ENCODE measurements around the gene LMBRD1. TPM values are rescaled to one million over a fixed set of nuclear protein-coding genes. Genes with fewer than 3 reads are reported as not detected.

The LMBRD1 gene
- total RNA-seq, 1 experiment from 2014 or later: 17.0 TPM

GRCh38 chr6:69819138-69819537 lies 22.3 kb upstream of the LMBRD1 start:
- Mint-ChIP-seq H3K4me3 (no peak overlapping the region), H3K9me3 (no peaks in the 10 kb centered on the region), H3K27me3 (ENCODE audit: low read depth) (no peaks in the 10 kb centered on the region), H3K36me3 (ENCODE audit: insufficient read depth in 1 of 3, low read depth in 3 of 3) (no peaks in the 10 kb centered on the region), H3K4me1 (peaks cover 21 to 23% of the 10 kb centered on the region in 2 experiments), H3K27ac (no peak overlapping the region)
- H3K9me3 ChIP-seq (ENCODE audit: control insufficient read depth, low read depth, low read length): no peaks in the 10 kb centered on the region
- H3K27ac ChIP-seq (ENCODE audit: insufficient read length, low read depth, low read length): no peak overlapping the region
- no peak overlapping the region for H2BK120ac ChIP-seq (ENCODE audit: low read depth, low read length, poor library complexity, severe bottlenecking)
- H3K79me2 ChIP-seq (ENCODE audit: insufficient read depth, low read length): no peaks in the 10 kb centered on the region
- WGBS (ENCODE audit: extremely low coverage, insufficient read length, low lambda C conversion rate): no CpG with 5 or more reads among the region's 4 CpGs
- no peaks in the 10 kb centered on the region for H4K20me1 ChIP-seq (ENCODE audit: control insufficient read depth, insufficient read depth, insufficient read length)
- TF ChIP-seq CTCF (conservative IDR thresholded peaks at IDR 0.05): no peak
- no peak overlapping the region for H2BK20ac ChIP-seq (ENCODE audit: low read depth, low read length, poor library complexity, severe bottlenecking)
- no peak overlapping the region for H2BK5ac ChIP-seq (ENCODE audit: insufficient read length, low read length)
- H4K91ac ChIP-seq (ENCODE audit: insufficient read length, low read depth, low read length): no peak overlapping the region
- H2AK5ac ChIP-seq (ENCODE audit: insufficient read length, low read length): no peak overlapping the region
- no peaks in the 10 kb centered on the region for H3K79me1 ChIP-seq (ENCODE audit: insufficient read depth, low read depth, low read length, poor library complexity, severe bottlenecking)
- H3K18ac ChIP-seq (ENCODE audit: insufficient read length, low read depth, low read length): no peak overlapping the region
- no peaks in the 10 kb centered on the region for H3K23me2 ChIP-seq (ENCODE audit: insufficient read length, low read depth, low read length, poor library complexity, severe bottlenecking)
- no peak overlapping the region for H3T11ph ChIP-seq (ENCODE audit: low read length)
- H2BK12ac ChIP-seq (ENCODE audit: insufficient read length, low read depth, low read length): no peak overlapping the region
- H3K14ac ChIP-seq (ENCODE audit: insufficient read depth, low read length): no peak overlapping the region
- no peak overlapping the region for H4K5ac ChIP-seq (ENCODE audit: insufficient read length, low read depth, low read length)
- no peak overlapping the region for H3K4me2 ChIP-seq (ENCODE audit: insufficient read depth, insufficient read length, low read length)
- no peak overlapping the region for H2AFZ ChIP-seq (ENCODE audit: low read length)
- no peak overlapping the region for H2BK15ac ChIP-seq (ENCODE audit: low read depth, low read length)
- H3K9ac ChIP-seq (ENCODE audit: extremely low read depth, insufficient read length, low read length): no peak overlapping the region
- H4K8ac ChIP-seq (replicated peaks; ENCODE audit: insufficient read length, low read depth, low read length): no peak overlapping the region
- peaks cover 3% of the 10 kb centered on the region; the same call in 1 of the 2 replicates for H3K4me1 ChIP-seq (ENCODE audit: insufficient read depth, low read length)
- no peak overlapping the region for H3K4ac ChIP-seq (ENCODE audit: low read depth, low read length)
- H3K27me3 ChIP-seq (ENCODE audit: insufficient read depth, low read length): no peaks in the 10 kb centered on the region
- DNase-seq: no peak
- H3K23ac ChIP-seq (ENCODE audit: insufficient read length, low read depth, low read length): no peak overlapping the region
- no peak overlapping the region for H3K56ac ChIP-seq (ENCODE audit: insufficient read length, low read depth, low read length)

Measured in H9 (cell line).